GM21447 (cell line): ENCODE results near the gene PSMD8.
"Not testable (repeated sequence)": the region's sequence is repeated elsewhere in the genome, so short reads cannot be mapped to it uniquely, and the experiment has no call there.

Experiments used
- ATAC-seq: cut with Tn5 transposase; IDR thresholded peaks from one replicate; pipeline ENCODE4 v1.9.1; 2021; ENCODE audit not compliant: unreplicated experiment

PSMD8 gene

GRCh38 chr19:38410407-38410806 is 36.0 kb downstream of the PSMD8 start:
- ATAC-seq, result not testable (repeated sequence)

- ATAC-seq, result no peak
These were observed 36.8 kb downstream of the PSMD8 start for GRCh38 chr19:38411041-38411712.

GRCh38 chr19:38411898-38412297 is 37.5 kb downstream of the PSMD8 start:
- not testable (repeated sequence) for ATAC-seq

- no peak for ATAC-seq
These were observed 38.1 kb downstream of the PSMD8 start for GRCh38 chr19:38412491-38412890.

GRCh38 chr19:38412961-38413360 is 38.6 kb downstream of the PSMD8 start:
- ATAC-seq, result no peak

GRCh38 chr19:38413416-38413815 is 39.0 kb downstream of the PSMD8 start:
- ATAC-seq, result no peak

GRCh38 chr19:38417146-38417543 is 42.8 kb downstream of the PSMD8 start:
- no peak for ATAC-seq

- ATAC-seq, result no peak
These were observed 43.5 kb downstream of the PSMD8 start for GRCh38 chr19:38417544-38418506.

GRCh38 chr19:38420935-38421334 is 46.6 kb downstream of the PSMD8 start:
- no peak for ATAC-seq

GRCh38 chr19:38421856-38422255 is 47.5 kb downstream of the PSMD8 start:
- no peak for ATAC-seq

- no peak for ATAC-seq
These were observed 48.1 kb downstream of the PSMD8 start for GRCh38 chr19:38422438-38422837.

- ATAC-seq, result no peak
These were observed 49.9 kb downstream of the PSMD8 start for GRCh38 chr19:38424272-38424671.

- no peak for ATAC-seq
These were observed 50.9 kb downstream of the PSMD8 start for GRCh38 chr19:38425222-38425809.

- ATAC-seq, result no peak
These were observed 51.6 kb downstream of the PSMD8 start, which contains the start of gene RASGRP4 for GRCh38 chr19:38425810-38426466. TSS of gene RASGRP4 (minus strand) at chr19:38426219. CDS start at chr19:38426091, 128 bp downstream.

- not testable (repeated sequence) for ATAC-seq
These were observed 52.8 kb downstream of the PSMD8 start for GRCh38 chr19:38427035-38427677.

GRCh38 chr19:38429055-38429810 is 54.9 kb downstream of the PSMD8 start:
- no peak for ATAC-seq

GRCh38 chr19:38429811-38430156 is 55.4 kb downstream of the PSMD8 start:
- no peak for ATAC-seq

- ATAC-seq, result no peak
These were observed 56.6 kb downstream of the PSMD8 start for GRCh38 chr19:38430931-38431330.

- no peak for ATAC-seq
These were observed 58.9 kb downstream of the PSMD8 start, which contains the start of gene RYR1 for GRCh38 chr19:38433268-38433733. TSS of gene RYR1 (plus strand) at chr19:38433691. CDS start at chr19:38433830, 139 bp downstream.
